Fibroblast of skin of right quadriceps (primary cell): Measurements from ENCODE around the gene EXOSC7.
"Not testable (repeated sequence)": the region's sequence is repeated elsewhere in the genome, so short reads cannot be mapped to it uniquely, and the experiment has no call there.

ENCODE experiments used
- DNase-seq: peaks from one replicate; pipeline ENCODE4 v3.0.0-alpha.2; 2013

EXOSC7 gene

GRCh38 chr3:44962621-44963393 is 13.2 kb upstream of the EXOSC7 start:
- no peak for DNase-seq

GRCh38 chr3:44963571-44964325 is 12.3 kb upstream of the EXOSC7 start:
- DNase-seq: no peak

DNA sequence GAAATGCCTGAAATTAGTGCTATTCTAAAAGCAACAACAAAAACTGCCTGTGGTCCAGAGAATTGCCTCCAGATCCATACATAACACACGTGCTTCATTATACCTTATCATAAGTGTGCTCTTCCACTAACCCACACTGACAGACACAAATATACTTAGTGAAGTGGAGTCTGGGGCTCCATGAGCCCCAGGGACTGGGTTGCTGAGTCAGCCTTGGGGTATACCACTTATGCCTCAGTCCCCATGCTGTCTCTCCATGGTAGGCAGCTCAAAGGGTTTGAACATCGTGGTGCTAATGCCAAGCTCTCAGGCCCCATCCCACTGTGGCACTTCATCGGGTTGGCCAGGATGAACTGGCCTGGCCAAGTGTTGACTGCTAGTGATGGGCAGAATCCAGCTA is 10.9 kb upstream of the EXOSC7 start:
- no peak for DNase-seq

DNA sequence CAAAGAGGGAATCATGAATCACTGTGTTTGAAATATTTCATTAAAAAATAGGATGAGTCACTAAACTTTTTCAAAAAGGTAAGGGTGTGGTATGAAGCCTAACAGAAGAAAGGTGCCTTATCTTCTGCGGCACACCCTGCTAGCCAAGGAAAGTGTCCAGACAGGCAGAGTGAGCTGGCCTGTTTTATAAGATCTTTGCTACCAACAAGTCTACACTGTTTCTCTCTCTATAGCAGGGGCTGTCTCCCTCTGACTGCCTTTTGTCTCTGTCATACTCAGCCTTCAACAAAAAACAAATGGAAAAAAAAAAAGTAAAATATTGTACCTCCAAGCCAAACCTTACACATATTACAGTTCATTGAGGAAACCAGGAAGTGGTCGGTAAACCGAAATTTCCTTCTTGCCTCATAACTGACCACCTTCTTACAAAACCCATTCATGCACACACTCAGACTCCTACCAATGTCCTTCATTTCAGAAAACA is 9.2 kb upstream of the EXOSC7 start:
- no peak for DNase-seq

GRCh38 chr3:44968447-44968858 is 7.6 kb upstream of the EXOSC7 start:
- no peak for DNase-seq

DNA sequence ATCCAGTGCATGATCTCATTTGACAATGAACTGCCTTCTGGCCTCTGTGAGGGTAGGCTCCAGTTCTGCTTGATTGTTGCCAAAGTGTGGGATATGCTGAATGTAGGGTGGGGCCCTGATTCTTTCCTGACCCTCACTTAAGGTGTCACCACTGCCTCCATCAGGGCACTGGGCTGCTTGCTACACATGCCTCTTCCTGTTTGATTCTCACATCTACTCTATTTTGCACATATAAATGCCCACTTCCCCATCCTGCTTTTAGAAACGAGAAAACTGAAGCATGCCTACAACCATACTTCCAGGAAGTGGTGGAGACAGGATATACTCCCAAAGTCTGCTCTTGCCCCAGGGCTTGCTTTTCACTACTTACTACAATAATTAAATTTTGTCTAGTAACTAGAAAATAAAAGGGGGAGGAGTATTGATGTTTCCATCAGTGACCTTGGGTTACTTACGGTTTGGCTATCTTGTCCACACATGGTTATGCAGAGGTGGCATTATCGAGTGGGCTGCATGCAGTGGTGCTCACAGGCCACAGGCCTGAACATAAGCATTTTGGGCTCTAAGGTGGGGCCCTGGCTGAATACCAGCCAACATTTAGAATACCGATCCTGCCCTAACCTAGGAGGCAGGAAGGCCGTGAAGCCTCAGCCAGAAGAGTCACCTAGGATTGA is 6.8 kb upstream of the EXOSC7 start:
- no peak for DNase-seq

GRCh38 chr3:44969828-44970179 is 6.2 kb upstream of the EXOSC7 start:
- DNase-seq: no peak

GRCh38 chr3:44970926-44971490 is 5.0 kb upstream of the EXOSC7 start:
- DNase-seq: no peak

- DNase-seq: no peak
Measured at GRCh38 chr3:44974416-44974815, 1.6 kb upstream of the EXOSC7 start.

GRCh38 chr3:44981220-44981619 is 5.2 kb downstream of the EXOSC7 start:
- peak; percentile 17 for DNase-seq

GRCh38 chr3:44981751-44982150 is 5.7 kb downstream of the EXOSC7 start:
- DNase-seq: no peak

DNA sequence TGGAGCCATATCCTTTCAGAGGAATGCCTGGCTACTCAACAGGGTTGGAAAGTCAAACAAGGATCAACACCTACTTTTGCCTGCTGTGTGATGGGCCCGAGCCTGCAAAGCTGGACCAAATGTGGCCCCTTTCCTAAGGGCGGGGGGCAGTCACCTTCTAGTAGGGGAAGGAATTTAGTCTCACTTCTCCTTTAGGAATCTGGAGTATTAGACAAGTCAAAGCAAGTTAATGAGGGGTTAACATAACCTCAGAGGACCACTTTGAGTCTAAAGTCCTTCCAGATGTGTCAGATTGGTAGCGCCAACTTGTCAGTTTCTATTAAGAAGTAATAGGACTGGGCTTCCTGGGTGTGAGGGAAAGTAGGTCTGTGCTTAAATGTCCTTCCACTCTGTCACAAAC is 6.8 kb downstream of the EXOSC7 start:
- DNase-seq: no peak

GRCh38 chr3:44983484-44983941 is 7.5 kb downstream of the EXOSC7 start:
- DNase-seq: no peak

GRCh38 chr3:44984335-44984734 is 8.3 kb downstream of the EXOSC7 start:
- DNase-seq: no peak

- not testable (repeated sequence) for DNase-seq
Measured at GRCh38 chr3:44986330-44986729, 10.3 kb downstream of the EXOSC7 start.

DNA sequence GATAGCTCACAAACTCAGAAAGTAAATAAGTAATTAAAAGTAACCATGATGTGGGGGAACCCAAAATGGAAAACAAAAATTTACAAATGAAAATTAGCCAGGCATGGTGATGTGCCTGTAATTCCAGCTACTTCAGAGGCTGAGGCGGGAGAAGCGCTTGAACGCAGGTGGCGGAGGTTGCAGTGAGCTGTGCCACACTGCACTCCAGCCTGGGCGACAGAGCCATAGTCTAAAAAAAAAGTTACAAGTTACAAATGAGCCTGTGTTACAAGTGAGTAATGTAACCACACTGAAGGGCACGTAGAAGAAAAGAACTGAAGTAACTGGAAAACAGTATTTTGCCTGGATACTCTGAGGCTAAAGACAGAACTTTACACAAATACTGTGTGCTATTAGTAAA is 11.3 kb downstream of the EXOSC7 start:
- no peak for DNase-seq

DNA sequence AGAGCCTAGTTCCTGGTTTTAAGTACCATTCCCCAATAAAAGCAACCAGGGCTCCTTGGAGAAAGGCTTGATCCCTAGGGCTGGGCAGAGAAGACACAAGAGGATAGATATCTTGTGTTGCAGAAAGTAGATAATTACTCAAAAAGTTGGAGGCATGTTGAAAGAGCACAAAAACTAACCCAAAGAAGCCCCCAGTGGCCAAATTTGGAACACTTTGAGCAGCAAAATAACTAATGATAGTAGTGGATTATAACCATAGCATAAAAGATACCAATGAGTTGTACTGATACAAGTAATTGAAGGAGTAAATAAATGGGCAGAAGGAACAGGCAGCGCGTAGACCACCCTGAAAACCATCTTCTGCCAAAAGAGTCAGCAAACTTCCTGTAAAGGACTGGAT is 12.0 kb downstream of the EXOSC7 start:
- DNase-seq: no peak

- no peak for DNase-seq
Measured at GRCh38 chr3:44989141-44989540, 13.1 kb downstream of the EXOSC7 start.

DNA sequence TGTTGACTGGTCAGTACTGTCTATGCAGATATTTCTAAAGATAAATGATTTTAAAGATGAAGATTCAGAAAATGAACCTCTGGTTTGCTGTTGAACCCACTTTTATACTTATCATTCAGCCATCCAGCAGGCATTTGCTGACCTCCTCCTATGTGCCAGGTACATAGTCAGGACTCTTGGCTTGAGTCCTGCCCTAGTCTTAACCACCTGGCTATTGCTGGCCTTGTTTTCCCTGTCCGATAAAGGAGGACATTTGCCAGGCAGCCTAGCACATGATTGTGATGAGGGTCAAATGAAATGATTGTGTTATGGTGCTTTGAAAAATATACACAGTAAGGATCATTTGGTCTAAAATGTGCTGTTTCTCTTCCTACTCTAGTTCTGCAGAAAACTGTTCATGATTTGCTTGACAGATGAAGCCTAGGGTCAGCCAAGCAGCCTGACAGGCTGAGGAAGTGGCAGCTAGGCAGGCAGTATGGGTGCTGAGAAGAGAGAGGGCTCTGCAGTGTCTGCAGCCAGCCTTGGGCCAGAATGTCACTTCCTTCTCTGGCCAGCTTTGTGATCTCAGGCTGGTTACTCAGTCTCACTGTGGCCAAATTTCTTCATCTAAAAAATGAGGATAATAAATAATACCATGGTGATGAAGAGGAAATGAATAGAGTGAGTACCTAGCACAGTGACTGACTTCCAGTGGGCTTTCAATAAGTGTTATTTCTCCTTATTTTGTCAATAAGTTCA is 13.8 kb downstream of the EXOSC7 start:
- no peak for DNase-seq

DNA sequence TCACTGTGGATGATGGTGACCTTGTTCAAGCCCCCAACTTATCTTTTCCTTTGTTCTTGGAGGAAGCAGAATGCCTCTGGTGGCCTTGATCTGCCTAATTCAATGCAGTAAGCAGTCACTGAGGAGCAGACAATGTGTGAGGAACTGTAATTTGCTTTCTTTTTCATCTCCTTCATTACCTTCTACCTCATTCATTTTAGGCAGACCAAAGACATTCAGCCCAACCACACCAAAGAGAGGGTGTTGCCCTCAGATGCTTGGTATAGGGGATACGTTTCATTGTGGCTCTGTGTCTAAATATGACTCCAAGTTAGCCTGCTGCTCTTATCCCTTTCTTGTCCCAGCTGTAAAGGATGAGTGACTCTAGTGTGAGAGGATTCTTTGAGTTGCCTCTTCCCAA is 15.3 kb downstream of the EXOSC7 start:
- no peak for DNase-seq

DNA sequence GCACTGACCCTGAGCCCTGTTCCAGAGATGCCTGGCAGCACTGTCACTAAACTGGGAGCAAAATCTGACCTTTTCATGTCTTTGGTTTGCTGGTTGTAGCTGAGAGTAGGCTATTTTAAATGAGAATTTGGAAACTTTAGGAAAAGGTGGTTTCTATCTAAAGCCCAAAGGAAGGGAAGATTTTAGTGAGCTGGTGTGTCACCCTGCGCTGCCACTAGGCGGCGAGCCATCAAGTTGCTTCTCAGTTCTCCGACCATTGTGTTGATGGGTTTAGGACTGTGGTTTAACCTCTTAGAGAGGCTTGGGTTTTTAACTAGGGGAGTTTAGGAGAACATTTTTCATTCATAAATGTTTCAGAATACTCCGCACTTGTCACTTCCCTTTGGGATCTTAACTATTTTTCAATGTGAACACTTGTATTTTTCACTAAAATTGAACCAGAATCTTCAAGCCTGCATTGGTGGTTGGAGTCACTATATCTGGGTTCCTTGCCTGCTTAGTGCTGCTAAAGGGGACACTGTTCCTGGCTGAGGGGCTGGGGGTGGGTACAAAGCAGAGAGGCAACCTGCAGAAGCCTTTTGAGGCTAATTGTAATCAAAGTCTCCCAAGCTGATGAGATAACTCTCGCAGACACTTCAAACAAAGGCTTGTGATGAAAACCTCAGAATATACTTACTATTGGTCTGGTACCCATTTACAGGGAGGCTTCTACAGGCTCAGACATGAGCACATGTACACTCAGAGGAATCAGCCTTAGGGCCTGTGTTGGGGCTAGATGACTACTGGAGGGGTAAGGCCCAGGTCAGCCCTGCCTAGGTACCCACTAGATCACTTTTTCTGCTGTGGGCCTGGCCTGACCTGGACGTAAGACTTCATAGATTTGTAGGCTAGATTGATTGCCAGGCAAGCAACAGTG is 16.8 kb downstream of the EXOSC7 start:
- DNase-seq: peak; percentile 19
